Stimulated activated CD4-positive, alpha-beta T cell treated with anti-CD3 and anti-CD28 coated beads, Interleukin-1b, Interleukin-23, amount 100 ng/mL, for 48 hours (primary cell): Measurements from ENCODE around the gene CPSF7.
"Not testable (repeated sequence)": the region's sequence is repeated elsewhere in the genome, so short reads cannot be mapped to it uniquely, and the experiment has no call there.

Experiments used
- DNase-seq: peaks from one replicate; pipeline ENCODE4 v3.0.0-alpha.2; 2020

CPSF7 gene

GRCh38 chr11:61429691-61430582 is at the start of gene CPSF7, which contains the start of gene SDHAF2:
Gene CPSF7, minus strand, starts transcription at chr11:61429975. Its CDS starts 740 bp downstream, at chr11:61429235.
Gene SDHAF2, plus strand, starts transcription at chr11:61430124. Its CDS starts 23 bp downstream, at chr11:61430147.
- peak; percentile 98 for DNase-seq

DNA sequence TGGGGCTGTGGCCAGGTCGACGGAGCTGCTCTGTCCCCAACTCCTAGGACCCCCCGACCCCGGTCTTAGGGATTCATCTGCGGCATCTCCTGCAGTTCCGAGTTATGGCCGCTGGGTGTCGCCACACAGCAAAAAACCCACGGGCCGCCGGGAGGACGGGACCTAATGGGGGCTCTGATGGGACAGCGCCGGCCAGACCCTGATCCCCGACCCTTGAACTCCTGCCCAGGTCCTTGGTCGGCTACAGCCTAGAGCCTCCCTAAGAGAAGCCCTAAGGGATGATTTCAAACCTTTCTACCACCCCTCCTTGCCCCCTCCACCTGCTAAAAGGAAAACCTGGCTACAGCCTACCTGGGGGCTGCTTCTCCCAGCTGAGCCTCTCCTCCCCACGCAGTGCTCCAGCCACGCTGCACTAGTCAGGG is 48.0 kb upstream of the CPSF7 start:
- DNase-seq = peak; percentile 47

DNA sequence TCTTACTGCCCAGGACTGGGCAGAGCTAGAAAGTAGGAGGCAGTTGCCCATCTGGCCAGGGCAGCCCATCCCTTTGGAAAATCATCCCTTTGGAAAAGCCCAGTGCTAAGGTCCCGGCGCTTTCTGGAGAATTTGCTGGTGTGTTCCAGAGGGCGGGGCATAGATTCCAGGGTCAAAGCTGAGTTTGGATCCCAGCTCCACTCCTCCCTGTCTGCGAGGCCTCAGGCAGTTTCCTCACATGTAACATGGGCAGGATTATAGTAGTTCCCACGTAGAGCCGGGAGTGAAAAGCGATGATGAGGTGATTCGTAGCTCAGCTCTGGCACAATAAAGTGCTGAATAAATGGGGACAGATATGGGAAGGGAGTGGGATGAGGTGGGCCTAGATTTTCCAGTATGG is 47.4 kb upstream of the CPSF7 start:
- DNase-seq = no peak

GRCh38 chr11:61476371-61476770 is 46.6 kb upstream of the CPSF7 start:
- DNase-seq = no peak

DNA sequence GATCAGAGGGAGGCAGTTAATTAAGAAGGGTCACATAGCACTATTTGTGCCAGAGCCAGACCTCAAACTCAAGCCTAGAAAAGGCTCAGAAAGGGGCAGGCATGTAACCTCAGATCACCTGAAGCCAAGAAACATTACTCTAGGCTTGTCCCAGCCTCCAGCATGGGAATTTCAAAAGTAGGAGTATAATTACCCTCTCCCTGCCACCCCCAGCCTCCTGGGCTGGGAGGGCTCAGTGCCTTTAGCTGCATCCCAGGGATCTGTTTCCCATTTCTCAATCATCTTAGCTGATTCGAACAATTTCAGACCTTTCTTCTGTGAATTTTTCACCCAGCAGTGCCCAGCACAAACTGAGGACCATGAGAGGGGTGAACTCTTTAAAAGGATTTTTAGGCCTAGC is 45.7 kb upstream of the CPSF7 start:
- no peak for DNase-seq

- no peak for DNase-seq
These were observed 44.4 kb upstream of the CPSF7 start for GRCh38 chr11:61474013-61474643.

- DNase-seq = no peak
These were observed 43.7 kb upstream of the CPSF7 start for GRCh38 chr11:61473370-61474012.

GRCh38 chr11:61472868-61473267 is 43.1 kb upstream of the CPSF7 start:
- DNase-seq = no peak

GRCh38 chr11:61472282-61472681 is 42.5 kb upstream of the CPSF7 start:
- DNase-seq = no peak

GRCh38 chr11:61468002-61468401 is 38.2 kb upstream of the CPSF7 start:
- no peak for DNase-seq

DNA sequence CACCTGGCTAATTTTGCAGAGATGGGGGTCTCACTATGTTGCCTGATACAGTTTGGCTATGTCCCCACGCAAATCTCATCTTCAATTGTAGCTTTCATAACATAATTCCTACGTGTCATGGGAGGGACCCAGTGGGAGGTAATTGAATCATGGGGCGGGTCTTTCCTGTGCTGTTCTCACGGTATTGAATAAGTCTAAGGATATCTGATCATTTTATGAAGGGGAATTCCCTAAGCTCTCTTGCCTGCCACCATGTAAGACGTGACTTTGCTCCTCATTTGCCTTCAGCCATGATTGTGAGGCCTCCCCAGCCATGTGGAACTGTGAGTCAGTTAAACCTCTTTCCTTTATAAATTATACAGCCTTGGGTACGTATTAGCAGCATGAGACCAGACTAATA is 37.8 kb upstream of the CPSF7 start:
- DNase-seq = not testable (repeated sequence)

DNA sequence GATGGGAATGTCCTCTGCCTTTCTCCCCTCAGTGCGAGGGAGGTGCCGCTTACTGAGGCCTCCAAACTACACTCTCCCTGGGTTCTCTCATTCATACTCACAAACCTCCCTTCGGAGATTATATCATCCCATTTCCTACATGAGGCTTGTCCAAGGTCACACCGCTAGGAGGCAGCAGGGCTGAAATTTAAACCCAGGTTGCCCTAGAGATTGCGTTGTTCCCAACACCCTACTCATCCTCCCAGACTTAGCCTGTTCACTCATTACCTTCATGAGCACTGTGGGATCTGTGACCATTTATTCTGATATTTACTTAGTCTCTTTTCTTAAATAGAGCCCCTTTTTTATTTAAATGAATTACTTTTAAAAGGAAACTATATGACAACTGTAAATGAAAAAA is 31.2 kb upstream of the CPSF7 start:
- DNase-seq = no peak

GRCh38 chr11:61460474-61460881 is 30.7 kb upstream of the CPSF7 start:
- DNase-seq = no peak

DNA sequence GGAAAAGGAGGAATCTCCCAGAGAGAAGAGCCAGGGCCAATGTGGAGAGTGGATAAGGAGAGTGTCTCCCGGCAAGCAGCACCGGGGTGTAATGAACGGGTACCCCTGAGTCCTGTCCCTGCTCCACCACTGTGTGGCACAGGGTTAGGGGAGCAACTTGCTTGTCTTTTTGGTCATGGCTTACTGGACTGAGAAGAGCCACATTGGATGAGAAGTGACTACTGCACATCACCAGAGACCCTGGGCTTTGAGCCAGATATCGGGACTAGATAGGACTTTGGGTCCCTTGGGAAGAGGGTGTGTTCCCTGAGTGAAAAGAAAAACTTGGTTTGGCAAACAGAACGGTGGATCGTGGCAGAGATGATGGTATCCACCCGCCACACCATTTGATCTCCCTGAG is 24.7 kb upstream of the CPSF7 start:
- DNase-seq = no peak

DNA sequence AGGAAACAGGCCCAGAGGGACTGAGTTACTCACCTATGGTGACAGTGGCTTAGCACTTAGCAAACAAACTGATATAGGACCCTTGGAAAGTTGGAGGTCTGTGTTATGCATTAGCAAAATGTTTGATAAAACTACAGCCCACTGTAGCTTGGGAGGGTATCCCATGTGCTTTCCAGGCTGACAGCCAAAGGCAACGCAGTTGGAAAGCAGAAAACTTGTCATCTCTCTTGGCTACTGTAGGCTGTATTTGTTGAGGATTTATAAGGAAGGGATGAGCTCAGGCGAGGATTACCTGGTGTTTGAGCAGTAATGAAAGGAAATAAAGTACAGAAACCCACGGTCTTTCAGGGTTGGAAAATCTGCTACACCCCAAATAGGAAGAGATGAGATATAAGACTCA is 23.9 kb upstream of the CPSF7 start:
- DNase-seq = no peak

DNA sequence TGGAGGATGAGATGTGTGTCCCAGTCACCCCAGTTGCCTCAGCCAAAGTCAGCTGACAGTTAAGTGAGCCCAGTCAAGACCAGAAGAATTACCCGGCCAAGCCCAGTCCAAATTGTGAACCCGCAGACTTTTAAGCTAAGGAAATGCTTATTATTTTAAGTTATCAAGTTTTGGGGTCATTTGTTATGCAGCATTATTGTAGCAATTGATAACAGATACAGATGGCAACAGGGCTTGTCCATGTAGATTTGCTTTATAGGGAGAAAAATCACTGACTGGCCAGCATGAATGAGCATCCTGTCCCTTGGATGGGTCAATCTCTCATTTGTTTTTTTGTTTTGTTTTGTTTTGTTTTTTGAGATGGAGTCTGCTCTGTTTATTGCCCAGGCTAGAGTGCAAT is 23.1 kb upstream of the CPSF7 start:
- no peak for DNase-seq

- no peak for DNase-seq
These were observed 18.8 kb upstream of the CPSF7 start for GRCh38 chr11:61448552-61448927.

GRCh38 chr11:61447601-61448551 is 18.1 kb upstream of the CPSF7 start:
- DNase-seq = peak; percentile 16

DNA sequence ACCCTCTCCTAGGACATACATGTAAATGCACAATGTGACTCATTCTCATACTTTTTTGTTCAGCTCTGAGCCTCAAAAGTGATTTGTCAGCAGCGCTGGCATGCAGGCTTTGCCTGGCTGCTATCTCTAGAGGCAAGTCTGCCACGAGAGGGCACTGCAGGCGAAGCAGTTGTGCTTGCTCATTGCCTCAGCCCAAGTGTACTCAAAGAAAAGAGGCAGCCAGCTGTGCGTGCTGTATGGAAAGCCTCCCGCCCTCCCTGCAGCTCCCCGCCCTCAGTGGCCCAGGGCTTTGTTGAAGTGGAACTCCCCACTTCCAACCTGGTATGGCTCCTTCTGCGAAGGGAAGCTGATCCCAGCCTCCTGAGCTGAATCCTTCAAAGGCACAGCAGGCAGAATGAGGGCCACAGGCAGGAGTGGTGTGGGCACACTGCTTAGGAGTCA is 16.5 kb upstream of the CPSF7 start:
- peak; percentile 91 for DNase-seq

- no peak for DNase-seq
These were observed 15.7 kb upstream of the CPSF7 start for GRCh38 chr11:61445516-61445915.

DNA sequence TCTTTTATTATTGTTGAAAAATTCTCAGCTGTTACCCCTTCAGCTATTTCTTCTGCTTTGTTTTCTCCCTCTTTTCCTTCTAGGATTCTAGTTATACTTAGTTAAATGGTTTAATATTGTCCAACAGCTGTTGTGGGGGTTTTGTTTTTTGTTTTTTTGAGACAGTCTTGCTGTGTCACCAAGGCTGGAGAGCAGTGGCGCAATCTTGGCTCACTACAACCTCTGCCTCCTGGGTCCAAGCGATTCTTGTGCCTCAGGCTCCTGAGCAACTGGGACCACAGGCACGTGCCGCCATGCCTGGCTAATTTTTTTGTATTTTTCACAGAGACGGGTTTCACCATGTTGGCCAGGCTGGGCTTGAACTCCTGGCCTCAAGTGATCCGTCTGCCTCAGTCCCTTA is 12.8 kb upstream of the CPSF7 start:
- DNase-seq = no peak

DNA sequence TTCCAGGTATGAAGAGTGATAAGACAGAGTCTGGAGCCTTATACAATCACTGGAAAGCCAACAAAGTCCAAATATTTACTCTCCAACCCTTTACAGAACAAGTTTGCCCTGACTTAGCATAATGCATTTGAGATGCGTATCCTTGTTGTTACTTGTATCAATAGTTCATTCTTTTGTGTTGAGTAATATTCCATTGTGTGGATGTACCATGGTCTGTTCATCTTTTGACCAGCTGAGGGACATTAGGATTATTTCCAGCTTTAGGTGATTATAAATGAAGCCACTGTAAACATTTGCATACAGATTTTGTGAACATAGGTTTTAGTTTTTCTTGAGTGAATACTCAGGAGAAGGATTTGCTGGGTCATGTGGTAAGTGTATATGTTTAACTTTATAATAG is 9.8 kb upstream of the CPSF7 start:
- no peak for DNase-seq

- no peak for DNase-seq
These were observed 7.7 kb upstream of the CPSF7 start for GRCh38 chr11:61437496-61437895.
